ENCODE results near the gene AGBL5.
"Not testable (repeated sequence)": the region's sequence is repeated elsewhere in the genome, so short reads cannot be mapped to it uniquely, and the experiment has no call there.

AGBL5 gene

DNA sequence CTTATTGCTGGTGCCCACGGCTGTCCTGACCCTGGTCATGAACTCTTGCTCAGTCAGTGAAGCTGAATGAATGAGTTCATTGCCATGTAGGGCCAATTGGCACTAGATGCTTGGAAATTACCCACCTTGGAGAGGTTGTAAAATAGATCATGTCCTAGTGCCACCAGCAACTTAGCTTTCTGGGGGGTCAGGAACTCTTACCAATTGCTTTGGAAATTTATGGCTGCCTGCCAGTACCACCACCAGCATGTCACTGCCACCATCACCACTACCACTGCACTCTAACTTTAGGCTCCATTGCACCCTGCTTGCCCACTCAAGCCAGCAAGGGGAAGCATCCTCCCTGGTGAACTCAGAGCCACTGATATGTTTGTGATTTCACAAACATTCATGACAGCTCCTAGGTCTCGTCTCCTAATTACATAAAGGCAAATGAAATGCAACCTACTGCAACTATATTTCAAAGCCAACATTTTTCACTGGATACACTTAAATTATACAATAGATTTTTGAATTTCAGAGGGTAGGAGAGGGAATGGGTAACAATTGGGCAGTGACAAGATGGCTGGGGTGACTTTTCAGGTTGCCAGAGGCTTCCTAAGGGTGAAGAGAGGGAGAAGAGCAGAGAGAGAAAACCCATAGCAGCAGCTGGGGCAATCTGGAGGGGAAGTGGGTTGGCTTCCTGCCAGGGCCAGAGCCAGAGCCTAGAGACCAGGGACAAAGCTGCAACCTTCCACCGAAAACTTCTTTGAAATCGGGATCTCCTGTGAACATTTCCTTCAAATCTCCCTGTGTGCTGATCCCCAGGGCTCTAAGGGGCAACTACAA, 23.5 kb downstream of the AGBL5 start:
- H3K4me3 ChIP-seq (ENCODE audit: low read depth, low read length), result no peak overlapping the region
- ChIA-PET CTCF (interaction anchor here (0.9 to 4.2 kb wide), 2 partner anchors 11 to 28 kb away, joined by 3 to 40 read pairs; partner anchors contain the start of gene KHK), POLR2A (no interaction called here)
- no peak for DNase-seq (ENCODE audit: low read depth, low spot score)
- TF ChIP-seq, protein P1, sequence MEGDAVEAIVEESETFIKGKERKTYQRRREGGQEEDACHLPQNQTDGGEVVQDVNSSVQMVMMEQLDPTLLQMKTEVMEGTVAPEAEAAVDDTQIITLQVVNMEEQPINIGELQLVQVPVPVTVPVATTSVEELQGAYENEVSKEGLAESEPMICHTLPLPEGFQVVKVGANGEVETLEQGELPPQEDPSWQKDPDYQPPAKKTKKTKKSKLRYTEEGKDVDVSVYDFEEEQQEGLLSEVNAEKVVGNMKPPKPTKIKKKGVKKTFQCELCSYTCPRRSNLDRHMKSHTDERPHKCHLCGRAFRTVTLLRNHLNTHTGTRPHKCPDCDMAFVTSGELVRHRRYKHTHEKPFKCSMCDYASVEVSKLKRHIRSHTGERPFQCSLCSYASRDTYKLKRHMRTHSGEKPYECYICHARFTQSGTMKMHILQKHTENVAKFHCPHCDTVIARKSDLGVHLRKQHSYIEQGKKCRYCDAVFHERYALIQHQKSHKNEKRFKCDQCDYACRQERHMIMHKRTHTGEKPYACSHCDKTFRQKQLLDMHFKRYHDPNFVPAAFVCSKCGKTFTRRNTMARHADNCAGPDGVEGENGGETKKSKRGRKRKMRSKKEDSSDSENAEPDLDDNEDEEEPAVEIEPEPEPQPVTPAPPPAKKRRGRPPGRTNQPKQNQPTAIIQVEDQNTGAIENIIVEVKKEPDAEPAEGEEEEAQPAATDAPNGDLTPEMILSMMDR (IDR thresholded peaks at IDR 0.05; ENCODE audit: insufficient read depth, low read length, missing control alignments), result no peak

DNA sequence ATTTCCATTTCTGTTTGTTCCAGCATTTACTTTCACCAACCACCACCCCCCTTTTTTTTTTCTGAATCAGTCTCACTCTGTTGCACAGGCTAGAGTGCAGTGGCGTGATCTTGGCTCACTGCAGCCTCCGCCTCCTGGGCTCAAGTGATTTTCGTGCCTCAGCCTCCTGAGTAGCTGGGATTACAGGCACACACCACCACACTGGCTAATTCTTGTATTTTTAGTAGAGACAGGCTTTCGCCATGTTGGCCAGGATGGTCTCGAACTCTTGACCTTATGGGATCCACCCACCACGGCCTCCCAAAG, 24.1 kb downstream of the AGBL5 start:
- POLR2A ChIA-PET; H3K4me3 ChIP-seq (ENCODE audit: low read depth, low read length); DNase-seq (ENCODE audit: low read depth, low spot score): not testable (repeated sequence)
- CTCF ChIA-PET, result interaction anchor here (4.2 kb wide), 1 partner anchor 10 kb away, joined by 40 read pairs; the partner anchor contains the start of gene KHK

DNA sequence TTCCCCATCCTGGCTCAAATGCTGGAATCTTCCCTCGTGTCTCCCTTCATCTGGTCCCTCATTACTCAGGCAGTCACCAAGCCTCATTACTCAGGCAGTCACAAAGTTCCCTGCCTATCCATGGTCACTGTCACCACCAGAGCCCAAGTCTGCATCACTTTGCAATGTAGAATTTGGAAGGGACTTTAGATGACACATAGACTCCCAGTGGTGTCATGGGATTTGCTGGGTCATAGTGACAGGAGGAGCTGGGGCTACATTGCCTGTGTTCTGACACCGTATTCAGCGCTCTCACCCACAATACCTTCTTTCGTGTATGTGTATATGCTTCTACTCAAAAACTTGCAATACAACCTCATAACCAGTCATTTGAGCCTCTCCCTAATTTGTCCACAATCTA, 24.9 kb downstream of the AGBL5 start:
- H3K4me3 ChIP-seq (ENCODE audit: low read depth, low read length), result no peak overlapping the region
- no peak for DNase-seq (ENCODE audit: low read depth, low spot score)
- TF ChIP-seq, protein P1 (IDR thresholded peaks at IDR 0.05; ENCODE audit: insufficient read depth, low read length, missing control alignments), result no peak
- POLR2A ChIA-PET, result interaction anchor here (0.6 to 1.0 kb wide), 2 partner anchors 9 to 15 kb away, joined by 3 read pairs; no protein-coding TSS in a partner anchor
- CTCF ChIA-PET, result interaction anchor here (1.0 kb wide), 2 partner anchors 9 to 189 kb away, joined by 3 read pairs; no protein-coding TSS in a partner anchor

- CTCF ChIA-PET, result interaction anchor here (1.0 to 2.7 kb wide), 3 partner anchors 8 to 61 kb away, joined by 3 to 12 read pairs (median 11); partner anchors contain the start of gene KHK
- TF ChIP-seq, protein P1 (IDR thresholded peaks at IDR 0.05; ENCODE audit: insufficient read depth, low read length, missing control alignments), result no peak
- POLR2A ChIA-PET, result interaction anchor here (0.8 to 1.0 kb wide), 2 partner anchors 8 to 26 kb away, joined by 3 read pairs; no protein-coding TSS in a partner anchor
- DNase-seq (ENCODE audit: low read depth, low spot score), result no peak
- H3K4me3 ChIP-seq (ENCODE audit: low read depth, low read length), result no peak overlapping the region
These were observed 25.8 kb downstream of the AGBL5 start for GRCh38 chr2:27077231-27077630.

- CTCF ChIA-PET, result interaction anchor here (0.8 to 2.9 kb wide), 12 partner anchors 9 to 233 kb away, joined by 3 to 13 read pairs (median 4); partner anchors contain the start of genes AGBL5 and KHK
- peak; percentile 83 for DNase-seq (ENCODE audit: low read depth, low spot score)
- POLR2A ChIA-PET, result interaction anchor here (0.6 to 2.7 kb wide), 8 partner anchors 10 to 139 kb away, joined by 3 to 26 read pairs (median 4); partner anchors contain the start of gene AGBL5
- TF ChIP-seq, protein P1 (IDR thresholded peaks at IDR 0.05; ENCODE audit: insufficient read depth, low read length, missing control alignments), result peak; percentile 8
- H3K4me3 ChIP-seq (ENCODE audit: low read depth, low read length), result peak within 1 kb of the TSS; percentile 95
These were observed 27.1 kb downstream of the AGBL5 start, which contains the start of gene EMILIN1 for GRCh38 chr2:27078267-27079194. Gene EMILIN1 (plus strand): TSS chr2:27078615. CDS start chr2:27079066, 451 bp downstream.

Measured in AG04449 (cell line).